Measurements from ENCODE around the gene PROCA1.

DNA sequence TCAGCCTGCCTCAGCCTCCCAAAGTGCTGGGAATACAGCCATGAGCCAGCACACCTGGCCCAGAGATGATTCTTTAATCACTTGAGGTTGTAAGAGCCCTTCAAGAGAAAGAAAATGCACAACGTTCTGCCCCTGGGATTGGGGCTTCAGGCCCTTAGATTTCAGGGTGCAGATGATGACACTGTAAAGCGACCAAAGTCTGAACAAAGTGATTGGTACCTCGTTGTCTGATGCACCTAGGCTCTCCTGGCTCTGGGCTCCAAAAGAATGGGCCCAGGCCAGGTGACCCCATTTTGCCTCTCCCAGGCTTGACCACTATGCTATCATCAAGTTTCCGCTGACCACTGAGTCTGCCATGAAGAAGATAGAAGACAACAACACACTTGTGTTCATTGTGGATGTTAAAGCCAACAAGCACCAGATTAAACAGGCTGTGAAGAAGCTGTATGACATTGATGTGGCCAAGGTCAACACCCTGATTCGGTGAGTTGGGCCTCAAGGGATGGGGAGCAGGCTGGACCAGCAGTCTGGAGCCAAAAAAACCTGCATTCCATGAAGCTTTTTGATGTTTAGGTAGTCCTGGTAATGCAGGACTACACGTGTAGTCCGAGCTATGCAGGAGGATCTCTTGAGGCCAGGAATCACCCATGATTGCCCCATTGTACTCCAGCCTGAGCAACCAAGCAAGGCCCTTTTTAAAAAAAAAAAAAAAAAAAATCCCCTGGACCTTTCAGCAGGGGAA lies 10.9 kb upstream of the PROCA1 start:
- TF ChIP-seq, protein P1, sequence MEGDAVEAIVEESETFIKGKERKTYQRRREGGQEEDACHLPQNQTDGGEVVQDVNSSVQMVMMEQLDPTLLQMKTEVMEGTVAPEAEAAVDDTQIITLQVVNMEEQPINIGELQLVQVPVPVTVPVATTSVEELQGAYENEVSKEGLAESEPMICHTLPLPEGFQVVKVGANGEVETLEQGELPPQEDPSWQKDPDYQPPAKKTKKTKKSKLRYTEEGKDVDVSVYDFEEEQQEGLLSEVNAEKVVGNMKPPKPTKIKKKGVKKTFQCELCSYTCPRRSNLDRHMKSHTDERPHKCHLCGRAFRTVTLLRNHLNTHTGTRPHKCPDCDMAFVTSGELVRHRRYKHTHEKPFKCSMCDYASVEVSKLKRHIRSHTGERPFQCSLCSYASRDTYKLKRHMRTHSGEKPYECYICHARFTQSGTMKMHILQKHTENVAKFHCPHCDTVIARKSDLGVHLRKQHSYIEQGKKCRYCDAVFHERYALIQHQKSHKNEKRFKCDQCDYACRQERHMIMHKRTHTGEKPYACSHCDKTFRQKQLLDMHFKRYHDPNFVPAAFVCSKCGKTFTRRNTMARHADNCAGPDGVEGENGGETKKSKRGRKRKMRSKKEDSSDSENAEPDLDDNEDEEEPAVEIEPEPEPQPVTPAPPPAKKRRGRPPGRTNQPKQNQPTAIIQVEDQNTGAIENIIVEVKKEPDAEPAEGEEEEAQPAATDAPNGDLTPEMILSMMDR (IDR thresholded peaks at IDR 0.05) = no peak
- no peak for TF ChIP-seq POLR2A (IDR thresholded peaks at IDR 0.05)
